C4-2B (cell line): ENCODE measurements around the gene AOC2.
"Not testable (repeated sequence)": the region's sequence is repeated elsewhere in the genome, so short reads cannot be mapped to it uniquely, and the experiment has no call there.

Experiments
- H3K27ac ChIP-seq: fragments of 450-650 bp; 2 replicates; pipeline ENCODE4 v1.5.1; 2017
- CTCF ChIP-seq: fragments of 450-650 bp; conservative IDR thresholded peaks from 2 replicates; pipeline ENCODE4 v1.5.1; 2017; ENCODE audit warnings: mild to moderate bottlenecking
- ZFX ChIP-seq: fragments of 450-650 bp; IDR thresholded peaks from 2 replicates; pipeline ENCODE4 v1.6.1; 2017

The AOC2 gene

GRCh38 chr17:42853004-42853403 is 8.6 kb downstream of the AOC2 start:
- no peak overlapping the region for H3K27ac ChIP-seq
- TF ChIP-seq ZFX, result no peak
- TF ChIP-seq CTCF, result no peak

GRCh38 chr17:42853597-42853967 is 9.2 kb downstream of the AOC2 start:
- H3K27ac ChIP-seq, result no peak overlapping the region
- TF ChIP-seq ZFX (no peak), CTCF (no peak)

- no peak overlapping the region for H3K27ac ChIP-seq
- TF ChIP-seq CTCF (no peak), ZFX (no peak)
Observed at GRCh38 chr17:42853968-42854790, 9.8 kb downstream of the AOC2 start.

- H3K27ac ChIP-seq, result no peak overlapping the region
- TF ChIP-seq ZFX, result no peak
- no peak for TF ChIP-seq CTCF
Observed at GRCh38 chr17:42855048-42855596, 10.7 kb downstream of the AOC2 start.

GRCh38 chr17:42856093-42856492 is 11.7 kb downstream of the AOC2 start:
- not testable (repeated sequence) for H3K27ac ChIP-seq

GRCh38 chr17:42856516-42856915 is 12.1 kb downstream of the AOC2 start:
- H3K27ac ChIP-seq, result not testable (repeated sequence)

GRCh38 chr17:42857389-42857788 is 13.0 kb downstream of the AOC2 start:
- TF ChIP-seq ZFX (no peak), CTCF (no peak)
- no peak overlapping the region for H3K27ac ChIP-seq

- H3K27ac ChIP-seq, result no peak overlapping the region
Observed at GRCh38 chr17:42865638-42866094, 21.3 kb downstream of the AOC2 start.

More at GRCh38 chr17:42865638-42866094, 21.3 kb downstream of the AOC2 start:
- no peak for TF ChIP-seq ZFX
- no peak for TF ChIP-seq CTCF
